NCI-H226 (cell line): ENCODE results near the gene ZNF844.
"Not testable (repeated sequence)": the region's sequence is repeated elsewhere in the genome, so short reads cannot be mapped to it uniquely, and the experiment has no call there.

ENCODE experiments used
- DNase-seq: peaks from one replicate; pipeline ENCODE4 v3.0.0-alpha.2; 2015

ZNF844 gene

GRCh38 chr19:12092956-12093355 is 28.4 kb downstream of the ZNF844 start:
- no peak for DNase-seq

- DNase-seq: no peak
Measured at GRCh38 chr19:12093777-12094176, 29.2 kb downstream of the ZNF844 start.

- peak; percentile 13 for DNase-seq
Measured at GRCh38 chr19:12095111-12095790, 30.7 kb downstream of the ZNF844 start.

GRCh38 chr19:12098040-12098439 is 33.5 kb downstream of the ZNF844 start:
- no peak for DNase-seq

- not testable (repeated sequence) for DNase-seq
Measured at GRCh38 chr19:12103909-12104308, 39.4 kb downstream of the ZNF844 start.

GRCh38 chr19:12111176-12111575 is 46.6 kb downstream of the ZNF844 start:
- peak; percentile 13 for DNase-seq

- peak; percentile 48 for DNase-seq
Measured at GRCh38 chr19:12111943-12112637, 47.6 kb downstream of the ZNF844 start.

- peak; percentile 60 for DNase-seq
Measured at GRCh38 chr19:12112701-12113100, 48.2 kb downstream of the ZNF844 start.

- DNase-seq: peak; percentile 53
Measured at GRCh38 chr19:12113121-12113520, 48.6 kb downstream of the ZNF844 start.

GRCh38 chr19:12117201-12117970 is 52.9 kb downstream of the ZNF844 start:
- DNase-seq: no peak

GRCh38 chr19:12126707-12127106 is 62.2 kb downstream of the ZNF844 start:
- no peak for DNase-seq
